ENCODE results near the gene KLRF2.

GRCh38 chr12:9907769-9908168 lies 26.5 kb downstream of the KLRF2 start:
- TF ChIP-seq, protein P1, sequence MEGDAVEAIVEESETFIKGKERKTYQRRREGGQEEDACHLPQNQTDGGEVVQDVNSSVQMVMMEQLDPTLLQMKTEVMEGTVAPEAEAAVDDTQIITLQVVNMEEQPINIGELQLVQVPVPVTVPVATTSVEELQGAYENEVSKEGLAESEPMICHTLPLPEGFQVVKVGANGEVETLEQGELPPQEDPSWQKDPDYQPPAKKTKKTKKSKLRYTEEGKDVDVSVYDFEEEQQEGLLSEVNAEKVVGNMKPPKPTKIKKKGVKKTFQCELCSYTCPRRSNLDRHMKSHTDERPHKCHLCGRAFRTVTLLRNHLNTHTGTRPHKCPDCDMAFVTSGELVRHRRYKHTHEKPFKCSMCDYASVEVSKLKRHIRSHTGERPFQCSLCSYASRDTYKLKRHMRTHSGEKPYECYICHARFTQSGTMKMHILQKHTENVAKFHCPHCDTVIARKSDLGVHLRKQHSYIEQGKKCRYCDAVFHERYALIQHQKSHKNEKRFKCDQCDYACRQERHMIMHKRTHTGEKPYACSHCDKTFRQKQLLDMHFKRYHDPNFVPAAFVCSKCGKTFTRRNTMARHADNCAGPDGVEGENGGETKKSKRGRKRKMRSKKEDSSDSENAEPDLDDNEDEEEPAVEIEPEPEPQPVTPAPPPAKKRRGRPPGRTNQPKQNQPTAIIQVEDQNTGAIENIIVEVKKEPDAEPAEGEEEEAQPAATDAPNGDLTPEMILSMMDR (tag by site-specific recombination; IDR thresholded peaks at IDR 0.05), result no peak
- TF ChIP-seq ZNF596 (tag by site-specific recombination; IDR thresholded peaks at IDR 0.05) (no peak), ZNF658 (tag by site-specific recombination; IDR thresholded peaks at IDR 0.05) (no peak), ZNF394 (tag by site-specific recombination; IDR thresholded peaks at IDR 0.05; ENCODE audit: borderline replicate concordance) (no peak), SP2 (tag by site-specific recombination; IDR thresholded peaks at IDR 0.05) (no peak), ZNF335 (tag by site-specific recombination; conservative IDR thresholded peaks at IDR 0.05) (no peak), ZNF391 (tag by site-specific recombination; IDR thresholded peaks at IDR 0.05; ENCODE audit: borderline replicate concordance, low read depth) (no peak), ZSCAN18 (tag by site-specific recombination; IDR thresholded peaks at IDR 0.05) (no peak)
- TF ChIP-seq, protein P2, sequence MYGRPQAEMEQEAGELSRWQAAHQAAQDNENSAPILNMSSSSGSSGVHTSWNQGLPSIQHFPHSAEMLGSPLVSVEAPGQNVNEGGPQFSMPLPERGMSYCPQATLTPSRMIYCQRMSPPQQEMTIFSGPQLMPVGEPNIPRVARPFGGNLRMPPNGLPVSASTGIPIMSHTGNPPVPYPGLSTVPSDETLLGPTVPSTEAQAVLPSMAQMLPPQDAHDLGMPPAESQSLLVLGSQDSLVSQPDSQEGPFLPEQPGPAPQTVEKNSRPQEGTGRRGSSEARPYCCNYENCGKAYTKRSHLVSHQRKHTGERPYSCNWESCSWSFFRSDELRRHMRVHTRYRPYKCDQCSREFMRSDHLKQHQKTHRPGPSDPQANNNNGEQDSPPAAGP (tag by site-specific recombination; IDR thresholded peaks at IDR 0.05), result no peak
- TF ChIP-seq, protein P3, sequence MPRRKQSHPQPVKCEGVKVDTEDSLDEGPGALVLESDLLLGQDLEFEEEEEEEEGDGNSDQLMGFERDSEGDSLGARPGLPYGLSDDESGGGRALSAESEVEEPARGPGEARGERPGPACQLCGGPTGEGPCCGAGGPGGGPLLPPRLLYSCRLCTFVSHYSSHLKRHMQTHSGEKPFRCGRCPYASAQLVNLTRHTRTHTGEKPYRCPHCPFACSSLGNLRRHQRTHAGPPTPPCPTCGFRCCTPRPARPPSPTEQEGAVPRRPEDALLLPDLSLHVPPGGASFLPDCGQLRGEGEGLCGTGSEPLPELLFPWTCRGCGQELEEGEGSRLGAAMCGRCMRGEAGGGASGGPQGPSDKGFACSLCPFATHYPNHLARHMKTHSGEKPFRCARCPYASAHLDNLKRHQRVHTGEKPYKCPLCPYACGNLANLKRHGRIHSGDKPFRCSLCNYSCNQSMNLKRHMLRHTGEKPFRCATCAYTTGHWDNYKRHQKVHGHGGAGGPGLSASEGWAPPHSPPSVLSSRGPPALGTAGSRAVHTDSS (tag by site-specific recombination; IDR thresholded peaks at IDR 0.05), result no peak

Measured in HEK293 (cell line).